GM06990 (cell line): ENCODE results near the gene PCDH12.

Source experiments
- DNase-seq: peaks from one replicate; pipeline ENCODE4 v3.0.0-alpha.2; 2011; ENCODE audit not compliant: insufficient read length; ENCODE audit errors: extremely low read depth
- H3K27me3 ChIP-seq: replicated peaks from 2 replicates; pipeline ENCODE4 v1.6.0; 2011; ENCODE audit warnings: low read length; ENCODE audit not compliant: control insufficient read depth, insufficient read depth
- H3K36me3 ChIP-seq: 2 replicates; pipeline ENCODE4 v1.5.1; 2011; ENCODE audit warnings: low read length; ENCODE audit not compliant: control insufficient read depth, insufficient read depth
- H3K4me3 ChIP-seq: replicated peaks from 2 replicates; pipeline ENCODE4 v1.5.1; 2011; ENCODE audit warnings: low read depth, mild to moderate bottlenecking, control low read depth, low read length
- TF ChIP-seq, protein P1 (sequence below): IDR thresholded peaks from 2 replicates; pipeline ENCODE4 v1.5.1; 2011; ENCODE audit warnings: low read length, control low read depth, mild to moderate bottlenecking, inconsistent platforms; ENCODE audit not compliant: insufficient read depth, poor library complexity, severe bottlenecking

Gene PCDH12

DNA sequence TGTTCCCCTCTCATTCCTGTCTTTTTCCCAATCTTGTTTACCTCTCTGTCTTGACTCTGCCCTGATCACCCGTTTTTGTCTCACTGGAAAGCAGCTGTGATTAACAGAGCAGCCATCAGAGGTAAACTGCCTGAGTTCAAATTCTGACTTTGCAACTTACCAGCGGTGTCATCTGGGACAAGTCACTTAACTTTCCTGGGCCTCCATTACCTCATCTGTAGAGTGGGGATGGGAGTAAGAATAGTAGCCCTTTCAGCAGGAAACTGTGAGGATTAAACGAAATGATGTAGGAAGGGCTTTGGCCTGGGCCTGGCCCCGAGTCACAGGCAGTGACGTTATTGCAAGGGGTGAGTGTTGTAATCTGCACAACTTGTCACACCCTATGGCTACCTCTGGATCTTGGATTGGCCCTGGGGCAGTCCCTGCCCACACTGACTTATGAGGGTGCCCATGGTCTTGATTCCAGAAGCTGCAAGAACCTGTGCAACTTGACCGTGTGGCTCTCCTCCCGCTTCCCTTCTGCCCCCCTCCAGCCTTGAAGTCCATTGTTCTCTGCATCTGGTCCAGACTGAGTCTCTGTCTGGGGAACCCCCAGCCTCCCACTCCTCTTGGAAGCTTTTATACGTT lies 657 bp upstream of the PCDH12 start:
- TF ChIP-seq, protein P1, sequence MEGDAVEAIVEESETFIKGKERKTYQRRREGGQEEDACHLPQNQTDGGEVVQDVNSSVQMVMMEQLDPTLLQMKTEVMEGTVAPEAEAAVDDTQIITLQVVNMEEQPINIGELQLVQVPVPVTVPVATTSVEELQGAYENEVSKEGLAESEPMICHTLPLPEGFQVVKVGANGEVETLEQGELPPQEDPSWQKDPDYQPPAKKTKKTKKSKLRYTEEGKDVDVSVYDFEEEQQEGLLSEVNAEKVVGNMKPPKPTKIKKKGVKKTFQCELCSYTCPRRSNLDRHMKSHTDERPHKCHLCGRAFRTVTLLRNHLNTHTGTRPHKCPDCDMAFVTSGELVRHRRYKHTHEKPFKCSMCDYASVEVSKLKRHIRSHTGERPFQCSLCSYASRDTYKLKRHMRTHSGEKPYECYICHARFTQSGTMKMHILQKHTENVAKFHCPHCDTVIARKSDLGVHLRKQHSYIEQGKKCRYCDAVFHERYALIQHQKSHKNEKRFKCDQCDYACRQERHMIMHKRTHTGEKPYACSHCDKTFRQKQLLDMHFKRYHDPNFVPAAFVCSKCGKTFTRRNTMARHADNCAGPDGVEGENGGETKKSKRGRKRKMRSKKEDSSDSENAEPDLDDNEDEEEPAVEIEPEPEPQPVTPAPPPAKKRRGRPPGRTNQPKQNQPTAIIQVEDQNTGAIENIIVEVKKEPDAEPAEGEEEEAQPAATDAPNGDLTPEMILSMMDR = no peak
- H3K27me3 ChIP-seq = no peaks in the 10 kb centered on the region
- DNase-seq = no peak
- H3K36me3 ChIP-seq = no peaks in the 10 kb centered on the region
- no peak overlapping the region for H3K4me3 ChIP-seq

DNA sequence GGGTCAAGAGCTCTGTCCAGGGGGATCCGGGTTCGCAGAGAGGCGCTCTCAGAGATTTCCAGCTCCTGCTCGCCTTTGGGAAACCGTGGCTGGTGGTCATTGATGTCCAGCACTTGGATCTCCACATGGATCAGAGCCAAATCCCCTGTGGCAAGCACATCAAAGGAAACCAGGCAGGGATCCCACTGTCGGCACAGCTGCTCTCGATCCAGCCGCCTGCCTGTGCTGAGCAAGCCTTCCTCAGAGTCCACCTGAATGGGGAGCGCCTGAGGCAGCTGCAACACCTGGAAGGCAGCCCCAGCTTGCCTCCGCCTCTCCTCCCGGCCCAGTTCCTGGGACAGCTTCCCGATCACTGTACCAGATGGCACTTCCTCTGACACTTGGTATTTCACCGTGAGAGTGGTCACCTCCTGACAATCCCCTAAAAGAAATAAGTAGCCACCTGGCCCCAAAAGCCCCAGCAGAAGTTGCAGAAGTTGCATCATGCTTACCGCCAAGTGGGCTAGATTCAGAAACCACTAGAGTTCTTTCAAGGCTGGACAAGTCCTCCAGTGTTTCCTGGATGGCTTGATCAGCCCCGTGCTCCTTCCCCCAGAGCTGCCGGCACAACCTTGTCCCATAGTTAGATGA lies 520 bp downstream of the PCDH12 start:
- H3K36me3 ChIP-seq = no peaks in the 10 kb centered on the region
- TF ChIP-seq, protein P1 = no peak
- DNase-seq = no peak
- no peaks in the 10 kb centered on the region for H3K27me3 ChIP-seq
- no peak overlapping the region for H3K4me3 ChIP-seq

DNA sequence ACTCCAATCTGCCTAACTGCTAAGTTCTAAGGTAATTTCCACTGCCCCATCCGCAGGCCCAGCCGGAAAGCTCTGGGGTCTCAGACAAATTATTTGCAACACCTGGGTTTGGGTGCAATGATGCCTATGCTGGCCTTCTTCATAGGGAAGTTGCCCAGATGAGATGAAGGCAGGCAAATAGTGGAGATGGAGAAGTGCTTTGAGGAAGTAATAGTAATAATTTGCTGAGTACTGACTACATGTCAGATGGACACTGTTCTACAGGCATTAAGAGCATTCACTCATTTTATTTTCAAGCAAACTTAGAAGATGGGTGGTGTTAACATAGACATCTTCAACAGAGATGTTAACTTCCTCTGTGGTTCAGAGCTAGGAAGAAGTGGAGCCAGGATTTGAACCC lies 3.8 kb downstream of the PCDH12 start:
- no peak for DNase-seq
- Histone ChIP-seq H3K36me3 (no peaks in the 10 kb centered on the region), H3K27me3 (no peaks in the 10 kb centered on the region), H3K4me3 (no peak overlapping the region)
- TF ChIP-seq, protein P1 = no peak

DNA sequence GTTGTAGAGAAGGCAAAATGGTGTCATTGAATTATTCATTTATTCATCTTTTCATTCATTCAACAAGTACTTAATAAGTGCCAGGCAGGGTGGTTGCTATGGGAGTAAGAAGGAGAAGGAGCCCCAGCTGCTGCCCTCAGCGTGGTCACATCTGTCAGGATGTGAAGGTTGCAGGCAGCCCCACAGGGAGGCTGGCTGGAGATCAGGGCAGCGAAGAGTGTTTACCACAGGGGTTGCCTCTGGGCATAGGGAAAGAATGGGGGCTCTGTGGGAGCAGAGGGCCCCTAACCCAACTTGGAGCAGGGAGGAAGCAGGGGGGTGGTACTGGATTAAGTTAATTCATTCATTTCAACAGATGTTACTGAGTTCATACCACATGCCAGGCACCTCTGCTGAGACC lies 6.0 kb downstream of the PCDH12 start:
- DNase-seq = no peak
- no peaks in the 10 kb centered on the region for H3K27me3 ChIP-seq
- H3K4me3 ChIP-seq = no peak overlapping the region
- TF ChIP-seq, protein P1 = no peak
- no peaks in the 10 kb centered on the region for H3K36me3 ChIP-seq

DNA sequence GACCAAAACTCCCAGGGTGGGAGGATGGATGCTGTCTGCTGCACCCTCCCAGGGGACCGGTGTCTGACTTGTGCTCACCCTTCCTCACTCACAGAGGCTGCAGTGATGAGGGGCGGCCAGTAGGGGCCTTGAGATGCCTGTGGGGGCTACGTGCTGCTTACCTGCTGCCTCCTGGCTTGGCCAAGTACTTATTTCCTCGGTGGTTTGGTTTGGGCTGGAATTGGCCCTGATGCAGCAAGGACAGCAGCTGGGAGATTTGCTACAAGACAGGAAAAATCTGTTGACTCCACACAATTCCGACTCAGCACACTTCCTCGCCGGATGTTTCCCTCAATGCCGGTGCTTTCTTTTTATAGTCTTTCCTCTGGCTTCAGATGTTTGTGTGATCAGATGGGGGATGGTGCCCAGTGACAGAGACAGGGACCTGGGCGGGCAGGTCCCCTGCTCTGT lies 6.6 kb downstream of the PCDH12 start:
- no peak overlapping the region for H3K4me3 ChIP-seq
- DNase-seq = peak; percentile 26
- H3K27me3 ChIP-seq = no peaks in the 10 kb centered on the region
- TF ChIP-seq, protein P1 = peak; percentile 72
- H3K36me3 ChIP-seq = no peaks in the 10 kb centered on the region
